IMR-90 (cell line): ENCODE data around the gene RNH1. TPM values are rescaled to one million over a fixed set of nuclear protein-coding genes. Genes with fewer than 3 reads are reported as not detected.

Source experiments
- ATAC-seq: fragments of 200-7000 bp; cut with Tn5 transposase; 2 replicates; pipeline ENCODE4 v1.9.1; 2020; ENCODE audit warnings: low read depth, mild to moderate bottlenecking, moderate library complexity
- BruUV-seq: library from RNA; stranded (reverse); fragments of 400-500 nt; replicated peaks from 2 replicates; lab custom pipeline; 2021; lab: Mats Ljungman, UMichigan
- CTCF ChIA-PET: fragments of 300-600 bp; formaldehyde crosslinking; extraction: SDS; loops from one replicate; lab custom pipeline; 2021; ENCODE audit warnings: antibody characterized with exemption; lab: Yijun Ruan, JAX
- POLR2A ChIA-PET: fragments of 300-600 bp; sonication (Branson Sonifier 250); formaldehyde crosslinking; loops from one replicate; lab custom pipeline; 2022; ENCODE audit warnings: antibody characterized with exemption; ENCODE audit not compliant: unreplicated experiment; lab: Charles Lee
- DNase-seq: peaks from one replicate; pipeline ENCODE4 v3.0.0; 2013
- H2AFZ ChIP-seq: replicated peaks from 2 replicates; pipeline ENCODE3; 2013; ENCODE audit warnings: low read length, mild to moderate bottlenecking; ENCODE audit not compliant: poor library complexity
- H2AK5ac ChIP-seq: 2 replicates; pipeline ENCODE4 v1.6.1; 2013; ENCODE audit warnings: low read depth, low read length, inconsistent platforms
- H2AK9ac ChIP-seq: replicated peaks from 2 replicates; pipeline ENCODE3; 2013; ENCODE audit warnings: mild to moderate bottlenecking, low read depth, low read length, moderate library complexity; ENCODE audit not compliant: poor library complexity
- H2BK120ac ChIP-seq: 2 replicates; pipeline ENCODE4 v1.6.1; 2013; ENCODE audit warnings: low read depth, low read length, inconsistent platforms
- H2BK15ac ChIP-seq: 3 replicates; pipeline ENCODE4 v1.6.1; 2013; ENCODE audit warnings: low read depth, low read length, inconsistent platforms
- H2BK20ac ChIP-seq: 2 replicates; pipeline ENCODE4 v1.6.1; 2013; ENCODE audit warnings: low read depth, mild to moderate bottlenecking, inconsistent platforms, low read length, moderate library complexity
- H2BK5ac ChIP-seq: 2 replicates; pipeline ENCODE4 v1.6.1; 2013; ENCODE audit warnings: mild to moderate bottlenecking, low read depth, low read length, inconsistent platforms; ENCODE audit not compliant: poor library complexity, severe bottlenecking
- H3K14ac ChIP-seq: replicated peaks from 2 replicates; pipeline ENCODE4 v1.6.1; 2013; ENCODE audit warnings: low read depth, low read length, inconsistent platforms
- H3K18ac ChIP-seq: 2 replicates; pipeline ENCODE4 v1.6.1; 2013; ENCODE audit warnings: low read depth, low read length, control low read depth
- H3K23ac ChIP-seq: 2 replicates; pipeline ENCODE4 v1.6.1; 2013; ENCODE audit warnings: low read depth, low read length, inconsistent platforms
- H3K27ac ChIP-seq: 2 replicates; pipeline ENCODE4 v1.5.1; 2013; ENCODE audit warnings: mild to moderate bottlenecking, control low read depth, low read length; ENCODE audit not compliant: insufficient read depth
- H3K27me3 ChIP-seq: 2 replicates; pipeline ENCODE4 v1.6.1; 2013; ENCODE audit warnings: low read length; ENCODE audit not compliant: control insufficient read depth, insufficient read depth
- H3K36me3 ChIP-seq: 2 replicates; pipeline ENCODE4 v1.6.1; 2013; ENCODE audit warnings: low read length, mixed read lengths; ENCODE audit not compliant: control insufficient read depth, insufficient read depth
- H3K4ac ChIP-seq: 2 replicates; pipeline ENCODE4 v1.6.1; 2013; ENCODE audit warnings: low read depth, low read length, inconsistent platforms
- H3K4me1 ChIP-seq: 2 replicates; pipeline ENCODE4 v1.6.1; 2013; ENCODE audit warnings: low read length, mixed read lengths; ENCODE audit not compliant: control insufficient read depth, insufficient read depth
- H3K4me2 ChIP-seq: 2 replicates; pipeline ENCODE4 v1.6.1; 2013; ENCODE audit warnings: low read depth, mild to moderate bottlenecking, control low read depth, low read length, moderate library complexity
- H3K4me3 ChIP-seq: 2 replicates; pipeline ENCODE4 v1.5.1; 2013; ENCODE audit warnings: low read depth, mild to moderate bottlenecking, control low read depth, low read length, moderate library complexity; ENCODE audit not compliant: insufficient read depth
- H3K56ac ChIP-seq: 2 replicates; pipeline ENCODE4 v1.6.1; 2013; ENCODE audit warnings: low read length, inconsistent platforms; ENCODE audit not compliant: insufficient read depth; ENCODE audit errors: extremely low read depth
- H3K79me1 ChIP-seq, 2 experiments: 2 replicates each; pipeline ENCODE4 v1.6.1; 2013; ENCODE audit warnings: low read length in 2 of 2, inconsistent platforms in 1 of 2, low read depth in 1 of 2
- H3K9ac ChIP-seq: 2 replicates; pipeline ENCODE4 v1.6.1; 2013; ENCODE audit warnings: low read depth, low read length, control low read depth
- H3K9me1 ChIP-seq: 2 replicates; pipeline ENCODE4 v1.6.1; 2013; ENCODE audit warnings: low read length, inconsistent platforms; ENCODE audit not compliant: insufficient read depth
- H3K9me3 ChIP-seq: 2 replicates; pipeline ENCODE4 v1.6.1; 2013; ENCODE audit warnings: low read length; ENCODE audit not compliant: control insufficient read depth, insufficient read depth
- H4K20me1 ChIP-seq: 2 replicates; pipeline ENCODE4 v1.6.1; 2013; ENCODE audit warnings: low read length, inconsistent platforms; ENCODE audit not compliant: insufficient read depth
- H4K5ac ChIP-seq: 2 replicates; pipeline ENCODE4 v1.6.1; 2013; ENCODE audit warnings: mild to moderate bottlenecking, low read depth, low read length, control low read depth
- H4K8ac ChIP-seq, 2 experiments: 2 replicates each; pipeline ENCODE4 v1.6.1; 2013; ENCODE audit warnings: low read depth in 2 of 2, low read length in 2 of 2, control low read depth in 1 of 2, inconsistent platforms in 1 of 2
- H4K91ac ChIP-seq: 2 replicates; pipeline ENCODE4 v1.6.1; 2013; ENCODE audit warnings: low read depth, low read length, inconsistent platforms; ENCODE audit not compliant: insufficient read depth
- BHLHE40 ChIP-seq: fragments of 150-350 bp; IDR thresholded peaks from 2 replicates; pipeline ENCODE4 v1.6.1; 2016; ENCODE audit warnings: mild to moderate bottlenecking, low read depth, low read length
- CEBPB ChIP-seq: IDR thresholded peaks from 2 replicates; pipeline ENCODE4 v1.6.1; 2012; ENCODE audit warnings: low read depth, low read length, improper control_type of control experiment
- CHD1 ChIP-seq: IDR thresholded peaks from 2 replicates; pipeline ENCODE4 v1.6.1; 2012; ENCODE audit warnings: low read depth, low read length, improper control_type of control experiment
- FOS ChIP-seq: fragments of 150-350 bp; IDR thresholded peaks from 2 replicates; pipeline ENCODE4 v1.6.1; 2016; ENCODE audit warnings: low read depth, low read length
- MAFK ChIP-seq: IDR thresholded peaks from 2 replicates; pipeline ENCODE4 v1.6.1; 2012; ENCODE audit warnings: low read depth, low read length, improper control_type of control experiment
- MAZ ChIP-seq: IDR thresholded peaks from 2 replicates; pipeline ENCODE4 v1.6.1; 2012; ENCODE audit warnings: low read depth, mild to moderate bottlenecking, low read length, improper control_type of control experiment, moderate library complexity, borderline replicate concordance
- MXI1 ChIP-seq: IDR thresholded peaks from 2 replicates; pipeline ENCODE4 v1.6.1; 2012; ENCODE audit warnings: low read depth, mild to moderate bottlenecking, low read length, moderate library complexity, borderline replicate concordance
- NFE2L2 ChIP-seq: fragments of 150-350 bp; IDR thresholded peaks from 2 replicates; pipeline ENCODE4 v1.6.1; 2016; ENCODE audit warnings: low read depth, mild to moderate bottlenecking, low read length
- POLR2A ChIP-seq: IDR thresholded peaks from 2 replicates; pipeline ENCODE4 v1.6.1; 2012; ENCODE audit warnings: mild to moderate bottlenecking, low read depth, low read length
- RAD21 ChIP-seq: IDR thresholded peaks from 2 replicates; pipeline ENCODE4 v1.6.1; 2012; ENCODE audit warnings: low read length, improper control_type of control experiment
- RCOR1 ChIP-seq: IDR thresholded peaks from 2 replicates; pipeline ENCODE4 v1.6.1; 2012; ENCODE audit warnings: mild to moderate bottlenecking, low read length, improper control_type of control experiment; ENCODE audit not compliant: insufficient replicate concordance
- RFX5 ChIP-seq: IDR thresholded peaks from 2 replicates; pipeline ENCODE4 v1.8.0; 2012; ENCODE audit warnings: low read depth, mild to moderate bottlenecking, low read length, moderate library complexity
- SMC3 ChIP-seq: fragments of 150-350 bp; IDR thresholded peaks from 2 replicates; pipeline ENCODE4 v1.6.1; 2016; ENCODE audit warnings: low read depth, mild to moderate bottlenecking, antibody characterized with exemption, low read length, moderate library complexity
- WGBS, 2 experiments: methylation state at CpG; one replicate each; pipeline versions ENCODE4 v1.1.5 to v1.1.7; 2013; ENCODE audit warnings: missing lambda C conversion rate in 2 of 2; ENCODE audit not compliant: insufficient read length in 1 of 2; ENCODE audit errors: extremely low coverage in 2 of 2; 5-methylcytosine and 5-hydroxymethylcytosine counted together
- dilution Hi-C: fragments of 300-500 bp; cut with HindIII; formaldehyde crosslinking; loops from one replicate; pipeline ENCODE4 v1.14.3; 2018; ENCODE audit warnings: low sequenced_read_pairs; ENCODE audit not compliant: unreplicated experiment
- in situ Hi-C: fragments of 300-500 bp; cut with MboI; formaldehyde crosslinking; loops from 3 replicates; pipeline ENCODE4 v1.14.3; 2019; ENCODE audit warnings: low sequenced_read_pairs, inconsistent platforms, mixed read lengths
- intact Hi-C: fragments of 100-400 bp; cut with micrococcal nuclease; formaldehyde crosslinking; loops from 2 replicates; pipeline ENCODE4 v1.10.0; 2022
- polyA plus RNA-seq, 3 experiments: library from polyadenylated mRNA; depleted of rRNA; stranded (reverse); fragments of >200 nt; gene quantifications; 2 replicates each; pipeline ENCODE4 v1.2.3, GENCODE V29; 2012; ENCODE audit warnings: low replicate concordance in 1 of 3
- total RNA-seq: library from RNA; depleted of rRNA; stranded (reverse); fragments of >200 nt; gene quantifications from 2 replicates; pipeline ENCODE4 v1.2.3, GENCODE V29; 2012
- TF ChIP-seq, protein P1 (sequence below): conservative IDR thresholded peaks from 2 replicates; pipeline ENCODE4 v1.5.1; 2012; ENCODE audit warnings: mild to moderate bottlenecking, low read depth, low read length, improper control_type of control experiment
- TF ChIP-seq, protein P2 (sequence below): fragments of 150-350 bp; IDR thresholded peaks from 2 replicates; pipeline ENCODE4 v1.6.1; 2016; ENCODE audit warnings: low read depth, mild to moderate bottlenecking, low read length, moderate library complexity, borderline replicate concordance

The RNH1 gene
- total and polyA plus RNA-seq, 2 of the 4 experiments (the other 2 are of a cell fraction): 138 to 247 TPM

DNA sequence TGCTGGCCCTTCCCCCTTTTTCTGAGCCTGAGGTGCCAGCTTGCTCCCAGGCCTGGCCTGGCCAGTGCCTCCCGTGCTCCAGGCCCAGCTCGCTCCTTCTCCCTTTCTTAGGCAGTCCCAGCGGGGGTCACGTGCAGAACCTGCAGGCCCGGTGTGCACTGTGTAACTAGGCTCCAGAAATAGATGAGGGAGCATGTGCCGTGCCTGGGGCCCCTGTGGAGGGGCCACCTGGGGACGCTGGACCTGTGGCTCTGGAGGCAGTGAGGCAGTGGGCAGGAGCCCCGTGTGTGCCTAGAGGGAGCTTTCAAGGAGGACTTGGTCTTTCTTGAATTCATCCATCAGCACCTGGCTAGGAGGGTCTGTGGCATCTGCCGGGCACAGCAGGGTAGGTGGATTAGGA, 45.4 kb downstream of the RNH1 start (continued):
- no peak for TF ChIP-seq FOS
- no peak for TF ChIP-seq RCOR1
- TF ChIP-seq MAZ: no peak

DNA sequence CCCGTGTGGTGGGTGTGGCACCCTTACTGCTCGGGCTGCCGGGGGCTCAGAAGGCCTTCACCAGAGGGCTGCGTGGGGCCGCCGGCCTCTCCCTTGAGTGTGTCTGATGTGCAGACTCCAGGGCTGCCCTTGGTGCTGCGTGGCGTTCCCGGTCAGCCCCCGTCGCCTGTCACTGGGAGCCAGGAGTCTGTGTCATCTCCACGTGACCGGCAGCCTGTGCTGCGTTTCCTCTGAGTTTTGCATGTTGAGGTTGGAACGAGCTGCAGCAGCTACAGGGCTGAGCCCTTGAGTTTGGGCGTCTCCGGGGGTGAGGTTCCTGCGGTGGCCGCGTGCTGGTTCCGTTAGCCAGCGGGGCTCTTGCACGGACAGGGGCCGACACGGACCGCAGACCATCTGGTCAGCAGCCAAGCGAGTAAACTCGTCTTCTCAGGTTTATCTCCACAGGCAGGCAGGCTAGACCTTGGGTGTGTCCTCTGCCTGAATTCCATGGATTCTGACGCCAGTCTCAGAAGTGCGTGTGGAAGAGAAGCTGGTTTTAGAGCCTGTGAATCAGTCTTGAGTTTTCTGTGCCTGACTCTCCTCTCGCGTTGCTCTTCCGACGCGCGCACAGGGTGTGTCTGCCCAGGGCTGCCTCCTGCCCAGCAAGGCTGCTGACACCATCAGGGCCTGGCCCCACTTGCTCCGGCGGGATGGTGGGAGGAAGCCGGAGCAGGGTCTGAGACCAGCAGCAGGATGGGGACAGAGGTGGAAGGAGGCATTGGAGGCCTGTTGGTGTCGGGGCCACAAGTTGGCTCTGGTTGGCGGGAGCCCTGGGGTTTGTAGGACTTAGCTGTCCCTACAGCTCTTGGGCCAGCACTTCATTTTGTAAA, 46.5 kb downstream of the RNH1 start:
- Histone ChIP-seq H4K5ac (no peak overlapping the region), H3K23ac (no peak overlapping the region), H3K18ac (no peak overlapping the region), H4K20me1 (peaks cover 23% of the 10 kb centered on the region), H3K4me2 (no peak overlapping the region), H3K4ac (no peak overlapping the region), H4K91ac (no peak overlapping the region), H3K4me1 (no peaks in the 10 kb centered on the region), H3K9ac (no peak overlapping the region), H2BK15ac (no peak overlapping the region), H2BK120ac (no peak overlapping the region), H4K8ac (no peak overlapping the region), H2BK20ac (no peak overlapping the region), H3K36me3 (peaks cover 36% of the 10 kb centered on the region), H3K14ac (no peak overlapping the region), H3K9me3 (no peaks in the 10 kb centered on the region), H3K27ac (no peak overlapping the region), H2BK5ac (no peak overlapping the region), H2AK5ac (no peak overlapping the region), H2AK9ac (peak overlapping the region; percentile 55), H3K9me1 (0 out of 2 replicates have a peak, but pooled peaks cover 7% of the 10 kb centered on the region), H2AFZ (no peak overlapping the region), H3K4me3 (no peak overlapping the region), H3K27me3 (no peaks in the 10 kb centered on the region), H3K79me1 (peaks cover 12 to 59% of the 10 kb centered on the region in 2 experiments), H3K56ac (no peak overlapping the region)
- intact Hi-C loops: no loop called here
- ATAC-seq: no peak
- ChIA-PET CTCF (no interaction called here), POLR2A (no interaction called here)
- in situ Hi-C loops: no loop called here
- WGBS, 2 experiments: 96% methylated on average over 11 of the region's 41 CpGs; no CpG with 5 or more reads in 1 of the 2 experiments
- DNase-seq: no peak
- dilution Hi-C loops: no loop called here
- no TSS peak for BruUV-seq
- no peak for TF ChIP-seq MAFK
- no peak for TF ChIP-seq RAD21
- TF ChIP-seq CEBPB: no peak
- TF ChIP-seq POLR2A: no peak
- no peak for TF ChIP-seq MXI1
- no peak for TF ChIP-seq RFX5
- no peak for TF ChIP-seq SMC3
- TF ChIP-seq RCOR1: no peak
- no peak for TF ChIP-seq BHLHE40
- TF ChIP-seq NFE2L2: no peak
- no peak for TF ChIP-seq CHD1
- TF ChIP-seq, protein P1, sequence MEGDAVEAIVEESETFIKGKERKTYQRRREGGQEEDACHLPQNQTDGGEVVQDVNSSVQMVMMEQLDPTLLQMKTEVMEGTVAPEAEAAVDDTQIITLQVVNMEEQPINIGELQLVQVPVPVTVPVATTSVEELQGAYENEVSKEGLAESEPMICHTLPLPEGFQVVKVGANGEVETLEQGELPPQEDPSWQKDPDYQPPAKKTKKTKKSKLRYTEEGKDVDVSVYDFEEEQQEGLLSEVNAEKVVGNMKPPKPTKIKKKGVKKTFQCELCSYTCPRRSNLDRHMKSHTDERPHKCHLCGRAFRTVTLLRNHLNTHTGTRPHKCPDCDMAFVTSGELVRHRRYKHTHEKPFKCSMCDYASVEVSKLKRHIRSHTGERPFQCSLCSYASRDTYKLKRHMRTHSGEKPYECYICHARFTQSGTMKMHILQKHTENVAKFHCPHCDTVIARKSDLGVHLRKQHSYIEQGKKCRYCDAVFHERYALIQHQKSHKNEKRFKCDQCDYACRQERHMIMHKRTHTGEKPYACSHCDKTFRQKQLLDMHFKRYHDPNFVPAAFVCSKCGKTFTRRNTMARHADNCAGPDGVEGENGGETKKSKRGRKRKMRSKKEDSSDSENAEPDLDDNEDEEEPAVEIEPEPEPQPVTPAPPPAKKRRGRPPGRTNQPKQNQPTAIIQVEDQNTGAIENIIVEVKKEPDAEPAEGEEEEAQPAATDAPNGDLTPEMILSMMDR: no peak
- TF ChIP-seq, protein P2, sequence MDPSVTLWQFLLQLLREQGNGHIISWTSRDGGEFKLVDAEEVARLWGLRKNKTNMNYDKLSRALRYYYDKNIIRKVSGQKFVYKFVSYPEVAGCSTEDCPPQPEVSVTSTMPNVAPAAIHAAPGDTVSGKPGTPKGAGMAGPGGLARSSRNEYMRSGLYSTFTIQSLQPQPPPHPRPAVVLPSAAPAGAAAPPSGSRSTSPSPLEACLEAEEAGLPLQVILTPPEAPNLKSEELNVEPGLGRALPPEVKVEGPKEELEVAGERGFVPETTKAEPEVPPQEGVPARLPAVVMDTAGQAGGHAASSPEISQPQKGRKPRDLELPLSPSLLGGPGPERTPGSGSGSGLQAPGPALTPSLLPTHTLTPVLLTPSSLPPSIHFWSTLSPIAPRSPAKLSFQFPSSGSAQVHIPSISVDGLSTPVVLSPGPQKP: no peak
